IMR-90 (cell line): Measurements from ENCODE around the gene IQCE. TPM values are rescaled to one million over a fixed set of nuclear protein-coding genes. Genes with fewer than 3 reads are reported as not detected.

Source experiments
- ATAC-seq: fragments of 200-7000 bp; cut with Tn5 transposase; 2 replicates; pipeline ENCODE4 v1.9.1; 2020; ENCODE audit warnings: low read depth, mild to moderate bottlenecking, moderate library complexity
- BruUV-seq: library from RNA; stranded (reverse); fragments of 400-500 nt; replicated peaks from 2 replicates; lab custom pipeline; 2021; lab: Mats Ljungman, UMichigan
- CTCF ChIA-PET: fragments of 300-600 bp; formaldehyde crosslinking; extraction: SDS; loops from one replicate; lab custom pipeline; 2021; ENCODE audit warnings: antibody characterized with exemption; lab: Yijun Ruan, JAX
- POLR2A ChIA-PET: fragments of 300-600 bp; sonication (Branson Sonifier 250); formaldehyde crosslinking; loops from one replicate; lab custom pipeline; 2022; ENCODE audit warnings: antibody characterized with exemption; ENCODE audit not compliant: unreplicated experiment; lab: Charles Lee
- DNase-seq: peaks from one replicate; pipeline ENCODE4 v3.0.0; 2013
- H2AFZ ChIP-seq: replicated peaks from 2 replicates; pipeline ENCODE3; 2013; ENCODE audit warnings: low read length, mild to moderate bottlenecking; ENCODE audit not compliant: poor library complexity
- H2AK5ac ChIP-seq: 2 replicates; pipeline ENCODE4 v1.6.1; 2013; ENCODE audit warnings: low read depth, low read length, inconsistent platforms
- H2AK9ac ChIP-seq: replicated peaks from 2 replicates; pipeline ENCODE3; 2013; ENCODE audit warnings: mild to moderate bottlenecking, low read depth, low read length, moderate library complexity; ENCODE audit not compliant: poor library complexity
- H2BK120ac ChIP-seq: 2 replicates; pipeline ENCODE4 v1.6.1; 2013; ENCODE audit warnings: low read depth, low read length, inconsistent platforms
- H2BK15ac ChIP-seq: 3 replicates; pipeline ENCODE4 v1.6.1; 2013; ENCODE audit warnings: low read depth, low read length, inconsistent platforms
- H2BK20ac ChIP-seq: 2 replicates; pipeline ENCODE4 v1.6.1; 2013; ENCODE audit warnings: low read depth, mild to moderate bottlenecking, inconsistent platforms, low read length, moderate library complexity
- H2BK5ac ChIP-seq: 2 replicates; pipeline ENCODE4 v1.6.1; 2013; ENCODE audit warnings: mild to moderate bottlenecking, low read depth, low read length, inconsistent platforms; ENCODE audit not compliant: poor library complexity, severe bottlenecking
- H3K14ac ChIP-seq: replicated peaks from 2 replicates; pipeline ENCODE4 v1.6.1; 2013; ENCODE audit warnings: low read depth, low read length, inconsistent platforms
- H3K18ac ChIP-seq: 2 replicates; pipeline ENCODE4 v1.6.1; 2013; ENCODE audit warnings: low read depth, low read length, control low read depth
- H3K23ac ChIP-seq: 2 replicates; pipeline ENCODE4 v1.6.1; 2013; ENCODE audit warnings: low read depth, low read length, inconsistent platforms
- H3K27ac ChIP-seq: 2 replicates; pipeline ENCODE4 v1.5.1; 2013; ENCODE audit warnings: mild to moderate bottlenecking, control low read depth, low read length; ENCODE audit not compliant: insufficient read depth
- H3K27me3 ChIP-seq: 2 replicates; pipeline ENCODE4 v1.6.1; 2013; ENCODE audit warnings: low read length; ENCODE audit not compliant: control insufficient read depth, insufficient read depth
- H3K36me3 ChIP-seq: 2 replicates; pipeline ENCODE4 v1.6.1; 2013; ENCODE audit warnings: low read length, mixed read lengths; ENCODE audit not compliant: control insufficient read depth, insufficient read depth
- H3K4ac ChIP-seq: 2 replicates; pipeline ENCODE4 v1.6.1; 2013; ENCODE audit warnings: low read depth, low read length, inconsistent platforms
- H3K4me1 ChIP-seq: 2 replicates; pipeline ENCODE4 v1.6.1; 2013; ENCODE audit warnings: low read length, mixed read lengths; ENCODE audit not compliant: control insufficient read depth, insufficient read depth
- H3K4me2 ChIP-seq: 2 replicates; pipeline ENCODE4 v1.6.1; 2013; ENCODE audit warnings: low read depth, mild to moderate bottlenecking, control low read depth, low read length, moderate library complexity
- H3K4me3 ChIP-seq: 2 replicates; pipeline ENCODE4 v1.5.1; 2013; ENCODE audit warnings: low read depth, mild to moderate bottlenecking, control low read depth, low read length, moderate library complexity; ENCODE audit not compliant: insufficient read depth
- H3K56ac ChIP-seq: 2 replicates; pipeline ENCODE4 v1.6.1; 2013; ENCODE audit warnings: low read length, inconsistent platforms; ENCODE audit not compliant: insufficient read depth; ENCODE audit errors: extremely low read depth
- H3K79me1 ChIP-seq, 2 experiments: 2 replicates each; pipeline ENCODE4 v1.6.1; 2013; ENCODE audit warnings: low read length in 2 of 2, inconsistent platforms in 1 of 2, low read depth in 1 of 2
- H3K9ac ChIP-seq: 2 replicates; pipeline ENCODE4 v1.6.1; 2013; ENCODE audit warnings: low read depth, low read length, control low read depth
- H3K9me1 ChIP-seq: 2 replicates; pipeline ENCODE4 v1.6.1; 2013; ENCODE audit warnings: low read length, inconsistent platforms; ENCODE audit not compliant: insufficient read depth
- H3K9me3 ChIP-seq: 2 replicates; pipeline ENCODE4 v1.6.1; 2013; ENCODE audit warnings: low read length; ENCODE audit not compliant: control insufficient read depth, insufficient read depth
- H4K20me1 ChIP-seq: 2 replicates; pipeline ENCODE4 v1.6.1; 2013; ENCODE audit warnings: low read length, inconsistent platforms; ENCODE audit not compliant: insufficient read depth
- H4K5ac ChIP-seq: 2 replicates; pipeline ENCODE4 v1.6.1; 2013; ENCODE audit warnings: mild to moderate bottlenecking, low read depth, low read length, control low read depth
- H4K8ac ChIP-seq, 2 experiments: 2 replicates each; pipeline ENCODE4 v1.6.1; 2013; ENCODE audit warnings: low read depth in 2 of 2, low read length in 2 of 2, control low read depth in 1 of 2, inconsistent platforms in 1 of 2
- H4K91ac ChIP-seq: 2 replicates; pipeline ENCODE4 v1.6.1; 2013; ENCODE audit warnings: low read depth, low read length, inconsistent platforms; ENCODE audit not compliant: insufficient read depth
- BHLHE40 ChIP-seq: fragments of 150-350 bp; IDR thresholded peaks from 2 replicates; pipeline ENCODE4 v1.6.1; 2016; ENCODE audit warnings: mild to moderate bottlenecking, low read depth, low read length
- CEBPB ChIP-seq: IDR thresholded peaks from 2 replicates; pipeline ENCODE4 v1.6.1; 2012; ENCODE audit warnings: low read depth, low read length, improper control_type of control experiment
- FOS ChIP-seq: fragments of 150-350 bp; IDR thresholded peaks from 2 replicates; pipeline ENCODE4 v1.6.1; 2016; ENCODE audit warnings: low read depth, low read length
- POLR2A ChIP-seq: IDR thresholded peaks from 2 replicates; pipeline ENCODE4 v1.6.1; 2012; ENCODE audit warnings: mild to moderate bottlenecking, low read depth, low read length
- WGBS, 2 experiments: methylation state at CpG; one replicate each; pipeline versions ENCODE4 v1.1.5 to v1.1.7; 2013; ENCODE audit warnings: missing lambda C conversion rate in 2 of 2; ENCODE audit not compliant: insufficient read length in 1 of 2; ENCODE audit errors: extremely low coverage in 2 of 2; 5-methylcytosine and 5-hydroxymethylcytosine counted together
- dilution Hi-C: fragments of 300-500 bp; cut with HindIII; formaldehyde crosslinking; loops from one replicate; pipeline ENCODE4 v1.14.3; 2018; ENCODE audit warnings: low sequenced_read_pairs; ENCODE audit not compliant: unreplicated experiment
- in situ Hi-C: fragments of 300-500 bp; cut with MboI; formaldehyde crosslinking; loops from 3 replicates; pipeline ENCODE4 v1.14.3; 2019; ENCODE audit warnings: low sequenced_read_pairs, inconsistent platforms, mixed read lengths
- intact Hi-C: fragments of 100-400 bp; cut with micrococcal nuclease; formaldehyde crosslinking; loops from 2 replicates; pipeline ENCODE4 v1.10.0; 2022
- polyA plus RNA-seq, 3 experiments: library from polyadenylated mRNA; depleted of rRNA; stranded (reverse); fragments of >200 nt; gene quantifications; 2 replicates each; pipeline ENCODE4 v1.2.3, GENCODE V29; 2012; ENCODE audit warnings: low replicate concordance in 1 of 3
- total RNA-seq: library from RNA; depleted of rRNA; stranded (reverse); fragments of >200 nt; gene quantifications from 2 replicates; pipeline ENCODE4 v1.2.3, GENCODE V29; 2012

IQCE gene
- total and polyA plus RNA-seq, 2 of the 4 experiments (the other 2 are of a cell fraction), result 5.0 to 6.3 TPM

- no peak overlapping the region for H3K56ac ChIP-seq
- in situ Hi-C loops, result no loop called here
- DNase-seq, result no peak
- peaks cover 9% of the 10 kb centered on the region for H3K9me1 ChIP-seq
- H3K36me3 ChIP-seq, result no peaks in the 10 kb centered on the region
- H2BK5ac ChIP-seq, result no peak overlapping the region
- BruUV-seq, result no TSS peak
- 0 out of 2 replicates have a peak, but pooled peaks cover 9% of the 10 kb centered on the region for H4K20me1 ChIP-seq
- H3K4me2 ChIP-seq, result no peak overlapping the region
- H3K79me1 ChIP-seq, result peaks cover 0 to 8% of the 10 kb centered on the region in 2 experiments; a peak in 2 of 4 replicates
- no peak overlapping the region for H2BK20ac ChIP-seq
- H2BK15ac ChIP-seq, result no peak overlapping the region
- no peak overlapping the region for H3K27ac ChIP-seq
- CTCF ChIA-PET, result no interaction called here
- dilution Hi-C loops, result no loop called here
- no peak overlapping the region for H3K23ac ChIP-seq
- peak overlapping the region; percentile 8 for H2AFZ ChIP-seq
- TF ChIP-seq BHLHE40 (no peak), CEBPB (peak; percentile 45; the same call in 1 of the 2 replicates), FOS (no peak), POLR2A (no peak)
- no peak for ATAC-seq
- no peak overlapping the region for H3K14ac ChIP-seq
- 74% methylated on average over 3 of the region's 17 CpGs; no CpG with 5 or more reads in 1 of the 2 experiments for WGBS, 2 experiments
- no peak overlapping the region for H3K9ac ChIP-seq
- intact Hi-C loops, result no loop called here
- no peak overlapping the region for H4K8ac ChIP-seq
- H3K27me3 ChIP-seq, result no peaks in the 10 kb centered on the region
- no peak overlapping the region for H3K4me3 ChIP-seq
- H3K9me3 ChIP-seq, result no peaks in the 10 kb centered on the region
- POLR2A ChIA-PET, result no interaction called here
- peaks cover 26% of the 10 kb centered on the region for H3K4me1 ChIP-seq
- H4K5ac ChIP-seq, result no peak overlapping the region
- peak overlapping the region; percentile 1 for H2AK9ac ChIP-seq
- H4K91ac ChIP-seq, result no peak overlapping the region
- no peak overlapping the region for H2AK5ac ChIP-seq
- H3K18ac ChIP-seq, result no peak overlapping the region
- H3K4ac ChIP-seq, result no peak overlapping the region
- no peak overlapping the region for H2BK120ac ChIP-seq
Measured at GRCh38 chr7:2521952-2522591, 36.7 kb upstream of the IQCE start.
